Spleen (tissue), 11 donors: Measurements from ENCODE around the gene DNAJA3. TPM values are rescaled to one million over a fixed set of nuclear protein-coding genes. Genes with fewer than 3 reads are reported as not detected.

Experiments used
- DNase-seq: peaks from one replicate; pipeline ENCODE4 v3.0.0-alpha.2; 2020
- H3K27ac ChIP-seq, 8 donors: fragments of 200-600 bp; sonication (generic) in 7 of 8; 1 replicate in 4 of 8; 2 replicates in 4 of 8; pipeline versions ENCODE4 v1.5.0 to v1.8.0; 2016 to 2021; ENCODE audit warnings: inconsistent platforms in 4 of 8, mild to moderate bottlenecking in 4 of 8, moderate library complexity in 1 of 8
- H3K27me3 ChIP-seq, 7 donors: fragments of 200-600 bp; sonication (generic) in 6 of 7; replicated peaks in 1 of 7; 1 replicate in 4 of 7; 2 replicates in 3 of 7; pipeline versions ENCODE4 v1.5.0 to v1.8.0; 2016 to 2021; ENCODE audit warnings: inconsistent platforms in 3 of 7, mild to moderate bottlenecking in 1 of 7
- H3K36me3 ChIP-seq, 6 donors: fragments of 200-600 bp; sonication (generic) in 5 of 6; 1 replicate in 4 of 6; 2 replicates in 2 of 6; pipeline versions ENCODE4 v1.5.0 to v1.8.0; 2016 to 2021; ENCODE audit warnings: inconsistent platforms in 2 of 6
- H3K4me1 ChIP-seq, 6 donors: fragments of 200-600 bp; sonication (generic) in 5 of 6; 1 replicate in 3 of 6; 2 replicates in 3 of 6; pipeline versions ENCODE4 v1.5.0 to v1.8.0; 2016 to 2021; ENCODE audit warnings: inconsistent platforms in 3 of 6
- H3K4me3 ChIP-seq, 8 donors: fragments of 200-600 bp; sonication (generic) in 7 of 8; 1 replicate in 4 of 8; 2 replicates in 4 of 8; pipeline versions ENCODE4 v1.5.0 to v1.8.0; 2016 to 2021; ENCODE audit warnings: inconsistent platforms in 4 of 8, mild to moderate bottlenecking in 4 of 8, moderate library complexity in 2 of 8
- H3K9me3 ChIP-seq, 8 donors: fragments of 200-600 bp; sonication (generic) in 7 of 8; 1 replicate in 4 of 8; 2 replicates in 4 of 8; pipeline versions ENCODE4 v1.5.0 to v1.8.0; 2016 to 2021; ENCODE audit warnings: inconsistent platforms in 4 of 8
- CTCF ChIP-seq, 11 experiments: fragments of 200-600 bp in 7 of 11; fragments of 450-650 bp in 4 of 11; sonication (generic) in 4 of 11; IDR thresholded peaks in 8 of 11; conservative IDR thresholded peaks in 3 of 11; 1 replicate in 7 of 11; 2 replicates in 4 of 11; pipeline versions ENCODE4 v1.4.0 to v1.8.0; 2016 to 2021; ENCODE audit warnings: antibody characterized with exemption in 11 of 11, inconsistent platforms in 4 of 11, mild to moderate bottlenecking in 1 of 11
- POLR2A ChIP-seq, 3 donors: fragments of 450-650 bp; IDR thresholded peaks; one replicate each; pipeline ENCODE4 v1.5.1; 2017; ENCODE audit warnings: antibody characterized with exemption in 3 of 3, mild to moderate bottlenecking in 1 of 3
- POLR2AphosphoS5 ChIP-seq, 3 donors: sonication (generic); formaldehyde crosslinking; IDR thresholded peaks; one replicate each; pipeline ENCODE4 v1.5.1; 2017; ENCODE audit warnings: antibody characterized with exemption in 3 of 3
- WGBS, 5 donors: extraction: QIAGEN DNeasy Blood & Tissue Kit in 3 of 5; methylation state at CpG; one replicate each; pipeline versions ENCODE4 v1.1.5 to v1.1.7; 2013 to 2018; 5-methylcytosine and 5-hydroxymethylcytosine counted together
- intact Hi-C: fragments of 100-400 bp; cut with DNase I; formaldehyde crosslinking; loops from one replicate; pipeline ENCODE4 v1.15.0; 2023; ENCODE audit warnings: low total_unique reads
- polyA plus RNA-seq, 3 donors: library from polyadenylated mRNA; stranded (reverse); fragments of 200-250 nt; gene quantifications; one replicate each; pipeline ENCODE4 v1.2.1, GENCODE V29; 2013
- total RNA-seq, 7 donors: library from RNA; depleted of rRNA in 3 of 7; stranded (reverse); fragments of >200 nt in 3 of 7; fragmentation: NEBNext Ultra II Directional in 4 of 7; extraction: Animal tissue kit (Norgen Biotek cat#: 25700) in 4 of 7; gene quantifications; one replicate each; pipeline versions ENCODE4 v1.1.0 to v1.2.1, GENCODE V29; 2016 to 2021
- donor health status: healthy with polysubstance abuse.
- donor health status: DM: no; HTN: no; CAD: no; lungs with moderate emphysema.
- donor health status: DM: no; HTN: no; CAD: no.
- donor health status: Bipolar disorder and iron deficiency.
- donor health status: healthy.
- donor health status: DM: no; HTN: no; CAD: no.
- donor health status: DM: yes; HTN: yes; CAD: no.

DNAJA3 gene
- total and polyA plus RNA-seq, 10 donors, result 16.9 to 47.6 (median 35.3) TPM

GRCh38 chr16:4487955-4488498 lies 62.4 kb downstream of the DNAJA3 start:
- TF ChIP-seq POLR2AphosphoS5 (IDR thresholded peaks at IDR 0.05) (no peak), CTCF (IDR thresholded peaks at IDR 0.05 in 8 of 11, conservative IDR thresholded peaks at IDR 0.05 in 3 of 11) (no peak), POLR2A (IDR thresholded peaks at IDR 0.05) (no peak)
- 41 to 62% (median 44%) methylated on average over 4 to 5 of the region's 5 CpGs for WGBS, 5 donors
- H3K36me3 ChIP-seq, result peaks cover 0 to 83% (median 21%) of the 10 kb centered on the region in 6 donors
- intact Hi-C loops, result no loop called here
- peak overlapping the region in 1 of 8 donors; percentile 0 for H3K4me3 ChIP-seq
- no peak for DNase-seq
- H3K27ac ChIP-seq, result peak overlapping the region; percentile 37 to 88 (median 76)
- H3K4me1 ChIP-seq, result peaks cover 26 to 65% (median 40%) of the 10 kb centered on the region in 6 donors
- no peaks in the 10 kb centered on the region for H3K27me3 ChIP-seq
- H3K9me3 ChIP-seq, result no peaks in the 10 kb centered on the region

DNA sequence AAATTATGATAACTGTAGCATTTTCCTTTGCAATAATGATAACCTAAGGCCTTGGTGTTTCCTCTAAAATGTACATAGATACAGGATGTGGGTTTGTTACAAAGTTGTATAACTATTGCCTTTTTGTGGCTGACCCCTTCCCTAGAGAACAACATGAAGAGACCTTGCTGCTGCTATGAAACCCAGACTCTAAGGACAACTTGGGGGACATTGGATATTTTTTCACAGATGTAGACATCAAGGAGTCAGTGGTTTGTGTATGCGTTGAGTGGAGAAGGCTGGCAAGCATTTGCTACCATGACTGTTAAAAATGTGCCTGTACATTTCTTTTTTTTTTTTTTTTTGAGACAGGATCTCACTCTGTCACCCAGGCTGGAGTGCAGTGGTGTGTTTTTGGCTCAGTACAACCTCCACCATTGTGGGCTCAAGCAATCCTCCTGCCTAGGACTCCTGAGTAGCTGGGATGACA lies 62.9 kb downstream of the DNAJA3 start:
- H3K27ac ChIP-seq, result peak overlapping the region; percentile 37 to 88 (median 76)
- intact Hi-C loops, result no loop called here
- TF ChIP-seq POLR2AphosphoS5 (IDR thresholded peaks at IDR 0.05) (no peak), CTCF (IDR thresholded peaks at IDR 0.05 in 8 of 11, conservative IDR thresholded peaks at IDR 0.05 in 3 of 11) (no peak), POLR2A (IDR thresholded peaks at IDR 0.05) (no peak)
- H3K9me3 ChIP-seq, result no peaks in the 10 kb centered on the region
- H3K4me1 ChIP-seq, result peaks cover 26 to 68% (median 41%) of the 10 kb centered on the region in 6 donors
- 15 to 27% (median 19%) methylated on average over 1 of the region's 1 CpG for WGBS, 5 donors
- H3K4me3 ChIP-seq, result peak overlapping the region in 1 of 8 donors; percentile 0
- H3K27me3 ChIP-seq, result no peaks in the 10 kb centered on the region
- H3K36me3 ChIP-seq, result peaks cover 0 to 84% (median 20%) of the 10 kb centered on the region in 6 donors
- no peak for DNase-seq

DNA sequence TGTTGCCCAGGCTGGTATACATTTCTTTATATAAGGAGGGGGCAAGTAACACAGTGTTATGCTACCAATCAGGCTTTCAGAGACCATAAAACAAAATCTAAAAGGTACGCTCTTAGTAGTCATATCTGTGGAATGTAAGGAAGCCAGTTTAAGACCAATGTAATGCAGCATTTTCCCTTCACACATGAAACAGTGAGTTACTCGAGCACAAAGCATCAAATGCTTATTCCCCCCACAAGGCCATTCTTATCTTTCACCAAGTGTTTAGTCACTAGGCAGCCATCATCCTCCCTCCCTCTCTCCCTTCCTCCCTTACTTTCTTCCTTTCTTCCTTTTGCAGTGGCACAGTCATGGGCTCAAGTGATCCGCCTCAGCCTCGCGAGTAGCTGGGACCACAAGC lies 63.4 kb downstream of the DNAJA3 start:
- intact Hi-C loops, result no loop called here
- Histone ChIP-seq H3K4me1 (peaks cover 26 to 72% (median 43%) of the 10 kb centered on the region in 6 donors), H3K27ac (peak overlapping the region; percentile 37 to 88 (median 76)), H3K4me3 (no peak overlapping the region), H3K36me3 (peaks cover 0 to 83% (median 16%) of the 10 kb centered on the region in 6 donors), H3K9me3 (no peaks in the 10 kb centered on the region), H3K27me3 (no peaks in the 10 kb centered on the region)
- DNase-seq, result no peak
- WGBS, 5 donors, result 76 to 91% (median 90%) methylated on average over 5 of the region's 5 CpGs
- TF ChIP-seq POLR2A (IDR thresholded peaks at IDR 0.05), result no peak
- no peak for TF ChIP-seq POLR2AphosphoS5 (IDR thresholded peaks at IDR 0.05)
- no peak for TF ChIP-seq CTCF (IDR thresholded peaks at IDR 0.05 in 8 of 11, conservative IDR thresholded peaks at IDR 0.05 in 3 of 11)

DNA sequence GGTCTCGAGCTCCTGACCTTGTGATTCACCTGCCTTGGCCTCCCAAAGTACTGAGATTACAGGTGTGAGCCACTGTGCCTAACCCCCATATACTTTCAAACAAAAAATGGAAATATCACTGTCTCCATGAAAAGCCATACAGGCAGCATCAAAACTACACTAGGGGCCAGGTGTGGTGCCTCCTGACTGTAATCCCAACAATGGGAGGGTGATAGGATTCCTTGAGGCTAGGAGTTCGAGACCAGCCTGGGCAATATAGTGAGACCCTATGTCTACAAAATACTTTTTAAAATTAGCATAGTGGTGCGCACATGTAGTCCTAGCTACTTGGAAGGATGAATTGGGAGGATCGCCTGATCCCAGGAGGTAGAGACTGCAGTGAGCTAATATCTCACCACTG lies 66.2 kb downstream of the DNAJA3 start:
- 91 to 100% (median 98%) methylated on average over 4 of the region's 4 CpGs for WGBS, 5 donors
- H3K4me3 ChIP-seq, result no peak overlapping the region
- no peaks in the 10 kb centered on the region for H3K27me3 ChIP-seq
- peak overlapping the region in 1 of 8 donors; percentile 4 for H3K27ac ChIP-seq
- intact Hi-C loops, result no loop called here
- no peak for DNase-seq
- H3K36me3 ChIP-seq, result peaks cover 3 to 66% (median 12%) of the 10 kb centered on the region in 6 donors
- H3K4me1 ChIP-seq, result peaks cover 22 to 74% (median 42%) of the 10 kb centered on the region in 6 donors
- TF ChIP-seq POLR2A (IDR thresholded peaks at IDR 0.05), result no peak
- no peak for TF ChIP-seq POLR2AphosphoS5 (IDR thresholded peaks at IDR 0.05)
- no peak for TF ChIP-seq CTCF (IDR thresholded peaks at IDR 0.05 in 8 of 11, conservative IDR thresholded peaks at IDR 0.05 in 3 of 11)
- H3K9me3 ChIP-seq, result no peaks in the 10 kb centered on the region
